Kidney epithelial cell (primary cell): Measurements from ENCODE around the gene SLC25A12. TPM values are rescaled to one million over a fixed set of nuclear protein-coding genes. Genes with fewer than 3 reads are reported as not detected.

Source experiments
- DNase-seq: peaks from one replicate; pipeline ENCODE4 v3.0.0-alpha.2; 2010; ENCODE audit warnings: low read depth
- H3K27me3 ChIP-seq: 2 replicates; pipeline ENCODE4 v1.6.0; 2011; ENCODE audit warnings: low read length; ENCODE audit not compliant: control insufficient read depth, insufficient read depth
- H3K36me3 ChIP-seq: 2 replicates; pipeline ENCODE4 v1.5.1; 2011; ENCODE audit warnings: low read length; ENCODE audit not compliant: control insufficient read depth, insufficient read depth
- H3K4me3 ChIP-seq: 2 replicates; pipeline ENCODE4 v1.5.1; 2011; ENCODE audit warnings: low read depth, mild to moderate bottlenecking, control low read depth, low read length
- total RNA-seq: library from RNA; depleted of rRNA; stranded (reverse); fragments of >200 nt; gene quantifications from 2 replicates; pipeline ENCODE4 v1.2.3, GENCODE V29; 2015
- TF ChIP-seq, protein P1 (sequence below): IDR thresholded peaks from 2 replicates; pipeline ENCODE4 v1.5.1; 2011; ENCODE audit warnings: mild to moderate bottlenecking, moderate library complexity, low read length, control low read depth, inconsistent platforms; ENCODE audit not compliant: insufficient read depth, poor library complexity, severe bottlenecking

The SLC25A12 gene
- total RNA-seq, 1 donor from 2014 or later: 9.1 TPM

DNA sequence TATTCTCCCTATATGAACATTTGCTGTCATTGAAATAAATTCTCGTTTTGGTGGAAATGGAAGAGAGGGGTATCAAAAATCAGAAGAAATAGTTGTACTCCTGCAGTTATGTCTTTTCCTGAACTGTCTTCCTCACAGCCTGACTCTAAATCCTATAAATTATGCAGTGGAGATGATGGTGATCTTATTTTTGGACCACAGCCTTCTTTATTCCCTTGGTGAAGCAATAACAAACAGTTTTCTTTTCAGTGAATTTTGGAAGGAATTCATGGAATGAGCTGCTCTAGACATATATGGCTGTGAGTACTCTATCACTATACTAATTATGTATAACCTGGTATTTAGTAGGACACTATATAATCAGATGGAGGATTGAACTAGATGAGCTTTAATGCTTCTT lies 1.7 kb upstream of the SLC25A12 start:
- no peak for DNase-seq
- no peak overlapping the region for H3K4me3 ChIP-seq
- H3K27me3 ChIP-seq: no peaks in the 10 kb centered on the region
- no peaks in the 10 kb centered on the region for H3K36me3 ChIP-seq
- TF ChIP-seq, protein P1, sequence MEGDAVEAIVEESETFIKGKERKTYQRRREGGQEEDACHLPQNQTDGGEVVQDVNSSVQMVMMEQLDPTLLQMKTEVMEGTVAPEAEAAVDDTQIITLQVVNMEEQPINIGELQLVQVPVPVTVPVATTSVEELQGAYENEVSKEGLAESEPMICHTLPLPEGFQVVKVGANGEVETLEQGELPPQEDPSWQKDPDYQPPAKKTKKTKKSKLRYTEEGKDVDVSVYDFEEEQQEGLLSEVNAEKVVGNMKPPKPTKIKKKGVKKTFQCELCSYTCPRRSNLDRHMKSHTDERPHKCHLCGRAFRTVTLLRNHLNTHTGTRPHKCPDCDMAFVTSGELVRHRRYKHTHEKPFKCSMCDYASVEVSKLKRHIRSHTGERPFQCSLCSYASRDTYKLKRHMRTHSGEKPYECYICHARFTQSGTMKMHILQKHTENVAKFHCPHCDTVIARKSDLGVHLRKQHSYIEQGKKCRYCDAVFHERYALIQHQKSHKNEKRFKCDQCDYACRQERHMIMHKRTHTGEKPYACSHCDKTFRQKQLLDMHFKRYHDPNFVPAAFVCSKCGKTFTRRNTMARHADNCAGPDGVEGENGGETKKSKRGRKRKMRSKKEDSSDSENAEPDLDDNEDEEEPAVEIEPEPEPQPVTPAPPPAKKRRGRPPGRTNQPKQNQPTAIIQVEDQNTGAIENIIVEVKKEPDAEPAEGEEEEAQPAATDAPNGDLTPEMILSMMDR: no peak

DNA sequence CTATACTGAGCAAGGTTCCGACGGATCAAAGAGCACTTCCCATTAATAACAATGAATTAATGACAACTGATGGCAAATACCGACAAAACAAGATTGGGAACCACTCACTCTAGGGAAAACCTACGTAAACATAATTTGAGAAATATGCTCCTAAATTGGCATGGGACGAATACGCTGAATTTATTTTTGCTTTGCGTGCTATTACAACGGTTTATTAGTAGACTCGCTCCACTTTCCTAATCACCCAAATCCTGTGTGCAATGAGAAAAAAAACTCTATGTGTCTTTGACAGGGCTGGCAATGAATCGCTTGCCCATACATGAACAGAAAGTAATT lies 536 bp upstream of the SLC25A12 start:
- no peaks in the 10 kb centered on the region for H3K27me3 ChIP-seq
- H3K4me3 ChIP-seq: peak overlapping the region; percentile 73
- H3K36me3 ChIP-seq: no peaks in the 10 kb centered on the region
- DNase-seq: no peak
- TF ChIP-seq, protein P1: no peak

DNA sequence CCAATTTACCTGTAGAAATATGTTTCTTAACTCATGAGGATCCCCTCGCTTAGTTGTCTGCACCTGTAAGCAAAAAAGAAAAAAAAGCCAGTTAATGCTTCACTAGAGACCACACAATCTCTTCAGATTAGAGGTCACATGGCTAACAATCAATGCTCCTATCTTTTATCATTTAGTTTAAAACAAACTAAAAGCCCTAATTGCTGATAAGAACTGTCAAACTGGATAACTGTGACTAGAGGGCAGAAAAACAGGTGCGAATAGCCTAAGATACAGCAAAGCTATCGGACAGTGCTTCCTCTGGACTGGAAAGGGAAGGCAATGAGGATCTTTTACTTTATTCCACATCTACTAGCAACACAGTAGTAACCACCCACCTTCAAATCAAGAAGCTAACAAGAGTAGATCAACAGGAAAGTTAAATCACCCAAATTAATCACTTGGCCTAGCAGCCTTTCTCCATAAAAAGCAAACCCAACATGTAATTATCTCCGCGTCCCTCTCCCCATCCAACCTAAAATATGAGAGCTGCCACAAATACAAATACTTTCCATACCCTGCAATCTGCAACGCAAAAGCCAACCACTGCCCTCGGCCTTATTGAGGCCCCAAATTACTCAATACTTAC lies 734 bp downstream of the SLC25A12 start:
- Histone ChIP-seq H3K27me3 (no peaks in the 10 kb centered on the region), H3K4me3 (peak overlapping the region; percentile 73), H3K36me3 (no peaks in the 10 kb centered on the region)
- TF ChIP-seq, protein P1: no peak
- no peak for DNase-seq

DNA sequence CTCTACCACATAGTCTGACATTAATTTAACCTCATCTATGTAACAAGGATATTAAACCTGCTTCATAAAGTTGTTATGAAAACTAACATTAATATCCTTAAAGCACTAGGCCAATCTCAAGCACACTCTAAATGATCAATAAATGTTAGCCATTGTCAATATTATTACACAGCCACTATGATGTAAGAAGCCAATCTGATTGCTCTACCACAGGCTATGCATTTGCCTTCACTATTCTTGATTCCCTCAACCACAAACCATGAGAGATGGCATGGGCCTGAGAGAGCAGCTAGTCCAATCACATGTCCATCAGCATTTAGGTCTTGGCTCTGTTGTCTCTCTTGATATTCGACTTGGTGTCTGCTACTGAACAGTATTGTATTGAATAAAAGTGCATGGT lies 4.2 kb downstream of the SLC25A12 start:
- TF ChIP-seq, protein P1: no peak
- Histone ChIP-seq H3K4me3 (no peak overlapping the region), H3K36me3 (no peaks in the 10 kb centered on the region), H3K27me3 (no peaks in the 10 kb centered on the region)
- DNase-seq: no peak

DNA sequence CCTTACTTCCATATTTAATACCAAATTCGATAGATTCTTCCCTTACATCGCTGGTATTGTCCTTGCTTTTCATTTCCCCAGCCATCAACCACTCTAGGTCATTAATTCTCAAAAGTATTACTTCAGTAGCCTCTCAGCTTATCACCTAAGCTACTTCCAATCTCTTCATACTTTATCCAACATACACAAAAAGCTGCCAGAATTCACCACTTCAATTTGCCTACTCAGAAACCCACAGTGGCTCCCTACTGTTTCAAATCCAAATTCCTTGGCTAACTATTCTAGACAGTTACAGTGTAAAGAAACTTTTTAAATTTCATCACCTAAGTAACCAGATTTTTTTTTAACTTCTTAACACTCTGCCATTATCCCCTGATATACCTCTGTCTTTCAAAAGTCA lies 4.7 kb downstream of the SLC25A12 start:
- Histone ChIP-seq H3K36me3 (no peaks in the 10 kb centered on the region), H3K27me3 (no peaks in the 10 kb centered on the region), H3K4me3 (no peak overlapping the region)
- no peak for DNase-seq
- TF ChIP-seq, protein P1: no peak

DNA sequence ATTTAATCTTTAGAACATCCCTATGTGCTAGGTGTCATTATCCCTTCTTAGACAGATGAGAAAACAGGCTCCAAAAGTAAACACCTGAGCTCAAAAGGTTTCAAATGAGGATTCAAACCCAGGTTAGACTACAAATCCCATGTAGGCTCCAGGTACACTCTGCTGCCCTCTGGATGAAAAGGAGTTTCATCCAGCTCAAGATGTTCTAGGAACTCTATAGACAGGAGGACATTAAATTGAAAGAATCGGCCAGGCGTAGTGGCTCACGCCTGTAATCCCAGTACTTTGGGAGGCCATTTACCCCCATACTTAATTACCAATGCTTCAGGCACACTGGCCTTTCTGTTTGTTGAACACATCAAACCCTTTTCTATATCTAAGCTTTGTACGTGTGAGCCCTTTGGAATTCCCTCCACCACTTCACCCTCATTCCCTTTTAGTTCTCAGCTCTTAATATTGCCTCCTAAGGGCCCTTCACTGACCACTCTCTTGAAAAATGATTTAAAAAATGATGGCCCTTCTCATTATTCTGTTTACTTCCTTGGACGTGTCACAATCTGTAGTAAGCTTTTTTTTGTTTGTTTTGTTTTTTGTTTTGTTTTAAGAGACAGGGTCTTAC lies 10.7 kb downstream of the SLC25A12 start:
- TF ChIP-seq, protein P1: no peak
- DNase-seq: no peak
- H3K4me3 ChIP-seq: no peak overlapping the region
- no peaks in the 10 kb centered on the region for H3K36me3 ChIP-seq
- no peaks in the 10 kb centered on the region for H3K27me3 ChIP-seq
